Bronchial epithelial cell (primary cell): Measurements from ENCODE around the gene BMP4. TPM values are rescaled to one million over a fixed set of nuclear protein-coding genes. Genes with fewer than 3 reads are reported as not detected.

Experiments
- DNase-seq: peaks from one replicate; pipeline ENCODE4 v3.0.0-alpha.2; 2010; ENCODE audit warnings: low read depth
- FAIRE-seq: peaks from 2 replicates; lab custom pipeline; 2011; peaks lifted over from hg19 to GRCh38; lab: Jason Lieb, UNC
- H3K27me3 ChIP-seq: 2 replicates; pipeline ENCODE4 v1.5.1; 2011; ENCODE audit warnings: low read length; ENCODE audit not compliant: control insufficient read depth, insufficient read depth
- H3K36me3 ChIP-seq: 2 replicates; pipeline ENCODE4 v1.5.1; 2011; ENCODE audit warnings: low read length; ENCODE audit not compliant: control insufficient read depth, insufficient read depth
- H3K4me3 ChIP-seq: 2 replicates; pipeline ENCODE4 v1.5.1; 2011; ENCODE audit warnings: mild to moderate bottlenecking, low read depth, low read length, control low read depth
- CTCF ChIP-seq: IDR thresholded peaks from 2 replicates; pipeline ENCODE4 v1.5.1; 2011; ENCODE audit warnings: mild to moderate bottlenecking, moderate library complexity, low read length, control low read depth, inconsistent platforms; ENCODE audit not compliant: insufficient read depth, severe bottlenecking
- total RNA-seq: library from RNA; depleted of rRNA; stranded (reverse); fragments of >200 nt; gene quantifications from 2 replicates; pipeline ENCODE4 v1.2.1, GENCODE V29; 2014

BMP4 gene
- total RNA-seq, 1 donor from 2014 or later = 0.53 TPM

DNA sequence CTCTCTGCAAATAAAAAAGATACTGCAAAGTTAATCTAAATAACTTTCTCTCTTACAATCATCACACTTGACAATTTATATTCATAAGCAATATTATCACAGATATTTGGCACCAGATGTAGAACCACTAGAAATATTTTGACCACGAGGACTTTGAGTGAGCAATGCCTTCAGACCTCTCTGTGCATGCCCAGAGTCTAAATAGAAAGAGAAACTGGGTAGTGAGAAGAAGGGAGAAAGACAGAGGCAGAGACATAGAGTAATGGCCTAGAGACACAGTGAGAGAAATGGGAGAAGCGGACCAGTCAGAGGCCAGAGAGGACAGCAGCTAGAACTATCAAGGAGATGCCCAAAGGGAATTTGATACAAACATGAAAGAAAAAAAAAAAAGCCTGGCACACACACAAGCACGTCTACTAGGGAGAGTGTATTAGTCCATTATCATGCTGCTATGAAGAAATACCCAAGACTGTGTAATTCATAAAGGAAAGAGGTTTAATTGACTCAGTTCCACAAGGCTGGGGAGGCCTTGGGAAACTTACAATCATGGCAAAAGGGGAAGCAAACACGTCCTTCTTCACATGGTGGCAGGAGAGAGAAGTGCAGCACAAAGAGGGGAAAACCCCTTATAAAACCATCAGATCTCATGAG lies 41.1 kb downstream of the BMP4 start:
- no peak overlapping the region for H3K4me3 ChIP-seq
- no peaks in the 10 kb centered on the region for H3K36me3 ChIP-seq
- FAIRE-seq (no peak), DNase-seq (no peak)
- no peak for TF ChIP-seq CTCF
- H3K27me3 ChIP-seq = no peaks in the 10 kb centered on the region

DNA sequence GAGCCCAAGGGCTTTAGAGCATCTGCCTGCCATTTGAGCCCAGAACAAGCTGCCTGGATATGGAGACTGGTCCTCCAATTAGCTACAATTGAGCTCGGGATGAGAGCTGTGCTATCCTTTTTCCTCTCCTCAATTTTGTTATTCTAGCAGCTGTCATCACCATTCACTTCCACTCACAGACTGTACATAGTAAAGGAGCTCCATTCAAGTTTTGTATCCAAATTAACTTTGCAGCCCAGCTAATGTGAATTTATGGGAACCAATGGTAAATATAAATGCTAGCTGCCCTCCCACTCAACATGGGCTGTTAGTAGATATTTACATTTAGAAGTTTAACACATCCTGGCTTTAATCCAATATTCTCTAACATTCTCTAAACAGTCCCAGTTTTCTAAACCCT lies 44.6 kb downstream of the BMP4 start:
- FAIRE-seq (no peak), DNase-seq (no peak)
- Histone ChIP-seq H3K36me3 (no peaks in the 10 kb centered on the region), H3K4me3 (no peak overlapping the region), H3K27me3 (no peaks in the 10 kb centered on the region)
- TF ChIP-seq CTCF = no peak

GRCh38 chr14:53908416-53908815 lies 48.2 kb downstream of the BMP4 start:
- DNase-seq = no peak
- FAIRE-seq = no peak
- Histone ChIP-seq H3K27me3 (no peaks in the 10 kb centered on the region), H3K4me3 (no peak overlapping the region), H3K36me3 (no peaks in the 10 kb centered on the region)
- TF ChIP-seq CTCF = no peak

DNA sequence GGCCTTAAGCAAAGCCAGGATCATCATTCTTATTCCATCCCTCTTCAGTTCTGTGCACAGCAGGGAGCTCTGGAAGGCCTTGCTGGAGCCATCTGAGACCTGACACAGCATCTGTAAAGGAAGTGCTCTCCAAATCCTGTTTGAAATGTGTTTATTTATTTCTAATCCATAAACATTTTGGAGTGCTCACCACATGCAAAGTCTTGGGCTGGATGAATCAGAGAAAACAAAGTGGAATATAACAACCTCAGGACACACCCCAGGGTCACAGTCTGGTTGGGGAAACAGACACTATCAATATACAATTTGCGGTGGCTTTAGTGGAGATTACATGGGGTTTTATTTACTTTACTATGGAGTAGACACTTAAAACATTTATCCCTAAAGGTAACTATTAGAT lies 54.3 kb downstream of the BMP4 start:
- no peak for TF ChIP-seq CTCF
- Histone ChIP-seq H3K36me3 (no peaks in the 10 kb centered on the region), H3K4me3 (no peak overlapping the region), H3K27me3 (no peaks in the 10 kb centered on the region)
- DNase-seq = no peak
- FAIRE-seq = no peak

DNA sequence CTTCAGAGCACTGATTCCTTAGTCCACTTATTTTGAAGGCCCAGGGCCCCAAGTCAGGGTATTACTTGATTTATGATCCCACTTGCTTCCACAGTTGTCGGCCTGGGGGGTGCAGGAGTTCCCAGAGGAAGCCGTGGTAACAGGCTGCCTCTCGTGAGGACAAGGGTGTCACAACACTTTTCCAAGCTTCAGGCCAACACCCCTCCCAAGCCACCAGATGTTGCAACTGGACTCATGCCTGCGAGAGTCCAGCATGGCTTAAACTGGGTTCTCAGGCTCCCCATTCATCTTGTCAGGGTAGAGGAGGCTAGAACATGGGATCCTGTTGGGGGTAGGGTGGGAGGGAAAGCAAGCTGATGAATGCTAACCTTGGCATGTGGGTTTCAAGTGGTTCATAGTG lies 56.1 kb downstream of the BMP4 start:
- H3K4me3 ChIP-seq = no peak overlapping the region
- H3K27me3 ChIP-seq = no peaks in the 10 kb centered on the region
- FAIRE-seq (no peak), DNase-seq (no peak)
- no peaks in the 10 kb centered on the region for H3K36me3 ChIP-seq
- TF ChIP-seq CTCF = no peak
